Fibroblast of pulmonary artery (primary cell): Measurements from ENCODE around the gene MIR17HG.

Experiments used
- DNase-seq: peaks from one replicate; pipeline ENCODE4 v3.0.0-alpha.2; 2010; ENCODE audit warnings: low read depth
- H3K4me3 ChIP-seq: replicated peaks from 2 replicates; pipeline ENCODE4 v1.5.1; 2011; ENCODE audit warnings: low read depth, mild to moderate bottlenecking, control low read depth, low read length, moderate library complexity
- TF ChIP-seq, protein P1 (sequence below): IDR thresholded peaks from 2 replicates; pipeline ENCODE4 v1.5.1; 2011; ENCODE audit warnings: mild to moderate bottlenecking, control low read depth, low read length, inconsistent platforms; ENCODE audit errors: missing control alignments

The MIR17HG gene

DNA sequence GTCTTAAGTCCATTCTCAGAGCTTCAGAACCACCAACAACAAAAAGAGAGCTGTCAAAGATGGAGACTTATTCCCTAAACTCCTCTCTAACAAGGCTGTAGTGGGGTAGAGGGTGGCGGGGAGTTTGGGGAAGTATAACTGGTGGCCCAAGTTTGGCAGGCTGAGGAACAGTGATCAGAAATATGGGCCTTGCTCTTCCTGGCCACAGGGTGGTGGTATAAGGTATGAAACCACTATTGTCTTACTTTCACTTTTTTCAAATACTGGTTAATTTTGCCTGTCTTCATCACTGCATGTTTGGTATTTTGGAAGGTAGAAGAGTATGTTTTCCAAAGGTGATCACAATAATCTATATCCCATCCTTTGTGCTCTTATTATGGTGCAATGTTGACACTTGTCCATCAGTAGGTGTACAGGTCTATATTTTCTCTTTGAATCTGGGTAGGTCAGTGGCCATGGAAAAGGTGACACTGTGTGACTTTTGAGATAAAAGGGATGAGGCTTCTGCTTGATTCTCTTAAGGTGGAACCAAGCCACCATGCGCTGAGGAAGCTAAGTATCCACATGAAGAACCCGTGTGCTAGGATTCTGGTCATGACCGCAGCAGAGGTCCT lies 27.7 kb downstream of the MIR17HG start:
- DNase-seq: peak; percentile 36
- H3K4me3 ChIP-seq: no peak overlapping the region
- TF ChIP-seq, protein P1, sequence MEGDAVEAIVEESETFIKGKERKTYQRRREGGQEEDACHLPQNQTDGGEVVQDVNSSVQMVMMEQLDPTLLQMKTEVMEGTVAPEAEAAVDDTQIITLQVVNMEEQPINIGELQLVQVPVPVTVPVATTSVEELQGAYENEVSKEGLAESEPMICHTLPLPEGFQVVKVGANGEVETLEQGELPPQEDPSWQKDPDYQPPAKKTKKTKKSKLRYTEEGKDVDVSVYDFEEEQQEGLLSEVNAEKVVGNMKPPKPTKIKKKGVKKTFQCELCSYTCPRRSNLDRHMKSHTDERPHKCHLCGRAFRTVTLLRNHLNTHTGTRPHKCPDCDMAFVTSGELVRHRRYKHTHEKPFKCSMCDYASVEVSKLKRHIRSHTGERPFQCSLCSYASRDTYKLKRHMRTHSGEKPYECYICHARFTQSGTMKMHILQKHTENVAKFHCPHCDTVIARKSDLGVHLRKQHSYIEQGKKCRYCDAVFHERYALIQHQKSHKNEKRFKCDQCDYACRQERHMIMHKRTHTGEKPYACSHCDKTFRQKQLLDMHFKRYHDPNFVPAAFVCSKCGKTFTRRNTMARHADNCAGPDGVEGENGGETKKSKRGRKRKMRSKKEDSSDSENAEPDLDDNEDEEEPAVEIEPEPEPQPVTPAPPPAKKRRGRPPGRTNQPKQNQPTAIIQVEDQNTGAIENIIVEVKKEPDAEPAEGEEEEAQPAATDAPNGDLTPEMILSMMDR: peak; percentile 67

DNA sequence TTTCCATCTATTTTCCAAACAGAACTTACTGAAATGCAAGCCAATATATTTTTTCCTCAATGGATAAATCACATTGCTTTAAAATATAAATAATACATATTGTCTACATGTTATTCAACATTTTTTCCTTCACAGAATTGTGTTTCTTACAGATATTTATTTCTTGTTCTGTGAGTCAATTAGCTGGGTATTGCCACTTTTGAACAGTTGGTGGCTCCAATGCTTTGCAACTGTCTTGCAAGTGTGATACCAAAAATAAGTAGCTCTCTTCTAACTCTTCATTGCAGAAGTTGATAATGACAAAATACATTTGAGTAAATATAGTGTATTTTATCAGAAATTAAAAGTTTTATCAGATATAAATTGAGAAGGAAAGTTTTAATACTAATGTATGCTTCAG lies 33.9 kb downstream of the MIR17HG start:
- no peak overlapping the region for H3K4me3 ChIP-seq
- TF ChIP-seq, protein P1: peak; percentile 32
- DNase-seq: peak; percentile 41

DNA sequence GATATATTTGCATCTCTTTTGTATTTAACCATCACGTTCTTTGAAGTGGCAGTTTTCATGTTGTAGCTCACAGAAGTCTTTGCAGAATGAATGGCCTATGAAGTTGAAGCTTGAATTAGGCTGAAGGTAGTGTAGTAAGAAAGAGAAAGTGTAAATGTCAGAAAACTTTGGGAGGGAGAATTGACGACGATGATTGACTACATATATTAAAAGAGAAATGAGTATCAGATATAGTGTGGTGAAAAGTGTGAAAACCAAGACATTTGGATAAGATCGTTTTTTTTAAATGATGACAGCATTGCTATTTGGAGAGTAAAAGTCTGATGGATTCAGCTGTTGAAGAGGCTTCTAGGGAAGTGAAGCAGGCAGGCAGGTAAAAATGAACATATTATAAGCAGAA lies 36.3 kb downstream of the MIR17HG start:
- no peak for DNase-seq
- no peak overlapping the region for H3K4me3 ChIP-seq
- TF ChIP-seq, protein P1: no peak

DNA sequence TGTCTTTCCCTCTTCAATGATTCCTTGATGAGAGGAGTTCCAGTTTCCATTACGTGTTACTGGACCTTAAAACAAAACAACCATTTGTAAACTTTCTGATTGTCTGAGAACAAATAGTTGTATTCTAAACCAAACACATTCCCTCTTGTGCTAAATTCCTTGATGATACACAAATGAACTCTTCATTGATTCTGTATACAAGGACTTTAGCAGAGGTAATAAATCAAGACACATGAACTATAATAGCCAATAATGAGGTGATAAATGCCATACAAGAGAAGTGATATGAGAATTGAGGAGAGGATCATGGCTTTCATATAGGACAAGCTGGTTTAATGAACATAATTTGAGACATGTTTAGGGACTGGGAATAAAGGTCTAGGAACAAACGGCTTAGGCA lies 37.4 kb downstream of the MIR17HG start:
- DNase-seq: no peak

DNA sequence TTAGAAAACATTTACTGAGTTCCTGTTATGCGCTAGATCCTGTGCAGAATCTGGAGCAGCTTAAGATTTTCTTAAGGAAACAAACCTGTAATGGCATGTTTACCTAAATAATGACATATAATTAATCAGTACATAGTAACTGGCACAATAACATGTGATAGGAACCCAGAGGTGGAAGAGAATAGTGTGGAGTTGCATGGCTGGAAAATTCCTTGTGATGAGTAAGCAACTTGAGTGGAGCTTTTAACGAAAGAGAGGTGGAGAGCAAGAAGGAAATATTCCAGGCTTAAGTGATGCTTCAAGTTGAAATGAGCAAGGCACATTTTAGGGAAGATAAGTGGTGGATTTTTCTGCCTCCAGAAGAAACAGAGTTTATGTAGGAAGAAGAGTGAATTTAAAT lies 41.7 kb downstream of the MIR17HG start:
- TF ChIP-seq, protein P1: no peak
- H3K4me3 ChIP-seq: no peak overlapping the region

More for the DNA sequence above, 37.4 kb downstream of the MIR17HG start:
- no peak overlapping the region for H3K4me3 ChIP-seq
- TF ChIP-seq, protein P1: no peak

DNA sequence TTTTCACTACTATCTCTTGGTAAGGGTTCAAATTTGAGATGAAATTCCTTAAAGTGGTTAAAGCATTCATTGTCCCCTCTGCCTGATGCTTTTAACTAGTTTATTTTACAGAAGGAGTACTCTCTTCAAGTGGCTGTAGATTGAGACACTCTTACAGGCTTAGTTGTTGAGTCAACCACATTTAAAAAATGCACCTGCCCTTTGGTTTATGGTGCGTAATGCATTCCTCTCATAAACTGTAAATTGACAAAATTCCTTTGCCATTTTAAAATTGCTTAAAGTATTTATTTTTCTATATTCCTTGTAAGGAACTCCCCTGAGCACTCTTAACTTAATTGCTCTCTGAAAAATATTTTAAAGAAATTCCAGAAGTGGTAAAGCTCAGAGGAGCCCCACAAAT lies 50.1 kb downstream of the MIR17HG start:
- no peak overlapping the region for H3K4me3 ChIP-seq
- DNase-seq: no peak
- TF ChIP-seq, protein P1: no peak

More for the DNA sequence above, 41.7 kb downstream of the MIR17HG start:
- no peak for DNase-seq
